LNCAP (cell line): ENCODE data around the gene ASTL.

Source experiments
- TF ChIP-seq, protein P1 (sequence below): fragments of 450-650 bp; IDR thresholded peaks from 2 replicates; pipeline ENCODE4 v1.5.1; 2017; ENCODE audit warnings: mild to moderate bottlenecking

ASTL gene

DNA sequence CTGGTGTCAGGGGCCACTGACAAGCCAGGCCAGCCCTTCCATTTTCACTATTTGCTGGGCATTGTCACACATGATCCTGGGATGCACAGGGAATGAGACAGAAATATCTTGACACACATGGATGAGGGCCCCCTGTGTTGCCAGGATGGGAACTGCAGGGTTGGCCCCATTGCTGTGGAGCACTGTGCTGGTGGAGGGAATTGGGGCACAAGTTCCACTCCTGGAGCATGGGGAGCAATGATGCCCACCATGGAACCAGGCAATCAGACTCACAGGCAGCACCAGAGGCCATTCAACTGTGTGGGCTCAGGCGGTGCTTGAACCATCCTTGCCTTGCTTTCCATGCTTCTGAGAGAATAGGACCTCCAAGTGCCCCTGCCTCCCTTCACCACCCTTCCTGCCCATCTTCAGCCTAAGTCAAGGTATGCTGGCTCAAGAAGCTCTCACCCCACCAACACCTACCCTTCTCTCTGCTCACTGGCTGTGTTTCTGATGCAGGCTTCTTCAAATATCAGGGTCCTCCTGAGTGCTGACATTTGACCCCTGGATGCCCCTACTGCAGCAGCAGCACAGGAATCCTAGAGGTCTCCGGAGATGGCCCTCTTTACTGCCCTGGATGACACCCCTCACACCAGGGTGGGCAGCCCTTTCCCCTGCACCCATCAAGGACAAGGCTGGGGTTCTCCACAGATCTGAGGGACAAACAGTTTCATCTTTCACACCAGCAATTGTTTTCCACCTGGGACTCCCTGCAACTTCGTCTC is 33.0 kb downstream of the ASTL start:
- TF ChIP-seq, protein P1, sequence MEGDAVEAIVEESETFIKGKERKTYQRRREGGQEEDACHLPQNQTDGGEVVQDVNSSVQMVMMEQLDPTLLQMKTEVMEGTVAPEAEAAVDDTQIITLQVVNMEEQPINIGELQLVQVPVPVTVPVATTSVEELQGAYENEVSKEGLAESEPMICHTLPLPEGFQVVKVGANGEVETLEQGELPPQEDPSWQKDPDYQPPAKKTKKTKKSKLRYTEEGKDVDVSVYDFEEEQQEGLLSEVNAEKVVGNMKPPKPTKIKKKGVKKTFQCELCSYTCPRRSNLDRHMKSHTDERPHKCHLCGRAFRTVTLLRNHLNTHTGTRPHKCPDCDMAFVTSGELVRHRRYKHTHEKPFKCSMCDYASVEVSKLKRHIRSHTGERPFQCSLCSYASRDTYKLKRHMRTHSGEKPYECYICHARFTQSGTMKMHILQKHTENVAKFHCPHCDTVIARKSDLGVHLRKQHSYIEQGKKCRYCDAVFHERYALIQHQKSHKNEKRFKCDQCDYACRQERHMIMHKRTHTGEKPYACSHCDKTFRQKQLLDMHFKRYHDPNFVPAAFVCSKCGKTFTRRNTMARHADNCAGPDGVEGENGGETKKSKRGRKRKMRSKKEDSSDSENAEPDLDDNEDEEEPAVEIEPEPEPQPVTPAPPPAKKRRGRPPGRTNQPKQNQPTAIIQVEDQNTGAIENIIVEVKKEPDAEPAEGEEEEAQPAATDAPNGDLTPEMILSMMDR, result no peak

DNA sequence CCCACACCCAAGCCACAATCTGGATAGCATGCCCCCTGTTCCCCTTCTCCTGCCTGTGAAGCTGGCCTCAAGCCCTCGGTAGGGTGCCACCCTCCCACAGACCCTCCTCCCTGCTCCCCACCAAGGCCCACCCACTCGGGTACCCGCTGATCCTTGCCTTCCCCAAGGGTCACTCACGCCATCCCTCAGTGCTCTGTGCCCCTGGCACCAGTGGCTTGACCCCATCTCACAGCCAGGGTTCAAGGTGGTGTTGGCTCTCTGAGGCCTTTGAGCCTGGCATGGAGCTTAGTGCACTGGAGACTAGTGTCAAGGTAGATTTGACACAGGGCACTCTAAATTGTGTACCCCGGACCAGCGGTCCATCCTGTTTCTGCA is 33.8 kb downstream of the ASTL start:
- TF ChIP-seq, protein P1, result no peak

DNA sequence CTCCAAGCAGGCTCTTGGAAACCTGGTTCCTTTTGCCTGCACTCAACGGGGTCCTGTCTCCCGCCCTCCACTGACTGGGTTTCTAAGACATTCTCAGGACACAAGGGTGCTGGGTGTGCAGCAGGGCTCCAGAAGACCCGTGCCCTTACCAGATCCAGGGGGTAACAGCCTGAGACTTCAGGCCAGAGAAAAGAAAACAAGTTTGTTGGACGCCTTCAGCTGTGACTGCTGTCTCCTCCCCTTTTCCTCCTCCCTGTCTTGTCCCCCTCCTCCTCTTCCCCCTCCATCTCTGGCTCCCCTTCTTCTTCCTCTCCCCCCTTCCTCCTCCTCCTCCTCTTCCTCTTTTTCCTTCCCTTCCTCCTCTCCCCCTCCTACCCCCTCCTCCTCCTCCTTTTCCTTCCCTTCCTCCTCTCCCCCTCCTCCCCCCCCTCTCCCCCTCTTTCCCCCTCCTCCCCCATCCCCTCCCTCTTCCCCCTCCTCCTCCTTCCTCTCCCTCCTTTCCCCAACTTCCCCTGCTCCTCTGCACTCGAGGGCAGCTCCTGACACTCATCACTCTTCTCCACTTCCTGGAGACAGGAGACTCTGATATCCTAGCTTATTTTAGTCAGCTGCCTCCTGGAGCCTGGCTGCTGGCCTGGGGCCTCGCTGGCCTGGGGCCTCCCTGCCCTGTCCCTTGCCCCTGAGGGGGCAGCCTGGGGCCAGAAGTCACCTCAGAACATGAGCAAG is 34.4 kb downstream of the ASTL start:
- TF ChIP-seq, protein P1, result no peak

DNA sequence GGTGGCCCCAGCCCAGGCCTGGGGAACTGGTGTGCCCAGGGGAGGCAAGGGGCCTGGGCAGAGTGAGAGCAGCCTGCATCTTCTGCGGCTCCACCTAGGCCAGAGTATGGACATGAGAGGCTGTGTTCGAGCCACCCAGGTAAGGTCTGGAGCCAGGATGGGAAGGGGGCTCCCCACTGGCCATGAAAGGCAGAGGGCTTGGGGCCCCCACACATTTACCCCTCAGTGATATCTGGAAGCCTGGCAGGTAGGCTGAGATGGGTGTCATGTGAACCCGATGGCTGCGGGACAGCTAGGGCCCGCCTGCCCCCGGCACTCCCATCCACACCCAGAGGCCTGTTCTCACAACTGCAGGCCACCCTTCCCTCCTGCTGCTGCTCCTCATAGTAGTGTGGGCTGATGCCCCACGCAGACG is 35.1 kb downstream of the ASTL start:
- TF ChIP-seq, protein P1, result no peak

DNA sequence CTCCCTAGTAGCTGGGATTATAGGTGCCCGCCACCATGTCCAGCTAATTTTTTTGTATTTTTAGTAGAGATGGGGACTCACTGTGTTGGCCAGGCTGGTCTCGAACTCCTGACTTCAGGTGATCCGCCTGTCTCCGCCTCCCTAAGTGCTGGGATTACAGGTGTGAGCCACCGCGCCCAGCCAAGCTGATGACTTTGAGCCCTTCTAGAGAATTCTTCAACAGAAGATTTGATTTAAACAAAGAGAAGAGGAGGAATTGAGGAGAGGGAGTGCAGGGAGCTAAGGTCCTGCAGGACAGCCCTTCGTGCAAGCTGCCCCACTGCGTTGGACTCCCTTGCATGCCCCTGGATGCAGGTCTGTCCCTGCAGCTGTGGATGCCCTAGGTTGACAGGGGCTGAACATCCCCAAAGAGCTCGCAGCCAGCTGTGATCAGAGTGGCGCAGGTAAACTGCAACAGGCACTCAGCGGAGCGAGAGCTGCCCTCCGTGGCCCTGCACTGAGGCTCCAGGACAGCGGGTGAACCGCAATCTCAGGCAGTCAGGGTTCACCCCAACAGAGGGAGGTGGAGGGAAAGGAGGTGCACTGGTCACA is 35.6 kb downstream of the ASTL start:
- TF ChIP-seq, protein P1, result no peak

DNA sequence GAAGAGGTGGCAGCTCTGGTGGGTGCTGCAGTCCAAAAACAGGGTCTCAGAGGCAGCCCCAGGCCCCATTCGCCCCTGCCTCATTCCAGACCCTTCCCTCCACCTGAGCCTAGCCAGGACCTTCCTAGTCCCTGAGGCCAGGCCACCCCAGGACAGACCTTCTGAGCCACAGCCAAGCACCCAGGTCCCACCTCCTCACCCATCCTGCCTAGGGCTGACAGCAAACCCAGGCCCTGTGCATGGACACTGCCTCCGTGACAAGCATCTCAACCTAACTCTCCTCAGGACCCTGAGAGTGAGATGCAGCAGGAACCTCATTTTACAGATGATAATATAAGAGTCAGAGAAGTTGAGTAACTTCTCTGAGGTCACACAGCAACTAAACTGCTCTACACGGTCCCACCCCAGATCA is 37.4 kb downstream of the ASTL start:
- TF ChIP-seq, protein P1, result no peak

DNA sequence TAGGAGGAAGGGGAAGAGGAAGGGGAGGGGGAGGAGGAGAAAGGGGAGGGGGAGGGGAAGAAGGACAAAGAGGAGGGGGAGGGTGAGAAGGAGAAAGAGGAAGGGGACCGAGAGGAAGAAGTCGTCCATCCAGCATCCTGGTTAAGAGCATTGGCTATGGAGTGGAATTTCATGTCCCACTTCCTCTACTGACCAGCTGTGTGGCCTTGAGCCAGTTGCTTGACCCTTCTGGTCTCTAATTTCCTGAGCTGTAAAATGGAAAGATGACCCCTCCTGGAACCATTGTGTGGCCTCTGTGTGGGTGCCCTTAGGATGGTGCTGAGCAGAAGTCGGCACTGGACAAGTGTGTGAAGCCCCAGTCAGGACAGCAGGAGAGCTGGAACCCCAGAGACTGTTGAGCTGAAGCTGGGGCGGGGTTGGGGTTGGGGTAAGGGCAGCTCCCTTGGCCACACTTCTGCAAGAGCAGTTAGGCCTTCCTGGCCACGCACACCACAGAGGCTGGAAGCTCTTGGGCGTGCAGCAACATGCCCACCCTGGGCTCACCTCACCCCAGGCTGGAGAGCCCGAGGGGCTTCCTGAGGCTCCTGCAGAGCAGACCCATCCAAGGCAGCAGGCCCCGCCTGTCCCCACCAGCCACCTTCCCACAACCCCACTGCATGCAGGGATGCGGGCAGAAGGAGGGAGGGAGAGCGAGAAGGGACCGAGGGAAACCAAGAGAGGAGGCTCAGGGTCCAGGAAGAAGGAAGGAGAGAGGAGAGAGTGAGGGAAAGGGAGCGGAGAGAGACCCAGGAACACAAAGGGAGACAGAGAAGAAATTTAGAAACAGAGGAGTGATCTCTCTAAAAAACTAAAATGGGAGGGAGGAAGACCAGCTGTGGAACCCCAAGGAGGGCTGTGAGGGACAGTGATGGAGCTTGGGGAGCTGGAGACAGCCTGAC is 38.2 kb downstream of the ASTL start:
- TF ChIP-seq, protein P1, result no peak
